Panc1 (cell line): ENCODE measurements around the gene FLT3.
"Not testable (repeated sequence)": the region's sequence is repeated elsewhere in the genome, so short reads cannot be mapped to it uniquely, and the experiment has no call there.

Experiments
- POLR2AphosphoS5 ChIP-seq: IDR thresholded peaks from 2 replicates; pipeline ENCODE4 v1.6.1; 2012; ENCODE audit warnings: mild to moderate bottlenecking, low read depth, low read length, moderate library complexity
- SIN3A ChIP-seq: IDR thresholded peaks from 2 replicates; pipeline ENCODE4 v1.6.1; 2012; ENCODE audit warnings: low read depth, mild to moderate bottlenecking, low read length, moderate library complexity, borderline replicate concordance; ENCODE audit not compliant: insufficient read depth
- TF ChIP-seq, protein P1 (sequence below): fragments of 450-650 bp; IDR thresholded peaks from 2 replicates; pipeline ENCODE4 v1.5.1; 2017; ENCODE audit warnings: mild to moderate bottlenecking
- TF ChIP-seq, protein P2 (sequence below), 2 experiments: IDR thresholded peaks; 2 replicates each; pipeline ENCODE4 v1.6.1; 2011 to 2012; ENCODE audit warnings: low read depth in 2 of 2, control low read depth in 1 of 2, low read length in 1 of 2, mild to moderate bottlenecking in 1 of 2, moderate library complexity in 1 of 2; ENCODE audit not compliant: insufficient read depth in 1 of 2

DNA sequence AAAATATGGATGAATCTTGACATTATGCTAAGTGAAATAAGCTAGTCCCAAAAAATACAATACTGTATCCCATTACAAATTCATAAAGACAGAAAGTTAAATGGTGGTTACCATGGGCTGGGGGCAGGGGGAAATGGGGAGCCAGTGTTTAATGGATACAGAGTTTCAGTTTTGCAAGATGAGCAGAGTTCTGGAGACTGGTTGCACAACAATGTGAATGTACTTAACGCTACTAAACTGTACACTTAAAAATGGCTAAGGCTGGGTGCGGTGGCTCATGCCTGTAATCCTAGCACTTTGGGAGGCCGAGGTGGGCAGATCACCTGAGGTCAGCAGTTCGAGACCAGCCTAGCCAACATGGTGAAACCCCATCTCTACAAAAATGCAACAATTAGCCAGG is 1.5 kb upstream of the FLT3 start:
- TF ChIP-seq, protein P1, sequence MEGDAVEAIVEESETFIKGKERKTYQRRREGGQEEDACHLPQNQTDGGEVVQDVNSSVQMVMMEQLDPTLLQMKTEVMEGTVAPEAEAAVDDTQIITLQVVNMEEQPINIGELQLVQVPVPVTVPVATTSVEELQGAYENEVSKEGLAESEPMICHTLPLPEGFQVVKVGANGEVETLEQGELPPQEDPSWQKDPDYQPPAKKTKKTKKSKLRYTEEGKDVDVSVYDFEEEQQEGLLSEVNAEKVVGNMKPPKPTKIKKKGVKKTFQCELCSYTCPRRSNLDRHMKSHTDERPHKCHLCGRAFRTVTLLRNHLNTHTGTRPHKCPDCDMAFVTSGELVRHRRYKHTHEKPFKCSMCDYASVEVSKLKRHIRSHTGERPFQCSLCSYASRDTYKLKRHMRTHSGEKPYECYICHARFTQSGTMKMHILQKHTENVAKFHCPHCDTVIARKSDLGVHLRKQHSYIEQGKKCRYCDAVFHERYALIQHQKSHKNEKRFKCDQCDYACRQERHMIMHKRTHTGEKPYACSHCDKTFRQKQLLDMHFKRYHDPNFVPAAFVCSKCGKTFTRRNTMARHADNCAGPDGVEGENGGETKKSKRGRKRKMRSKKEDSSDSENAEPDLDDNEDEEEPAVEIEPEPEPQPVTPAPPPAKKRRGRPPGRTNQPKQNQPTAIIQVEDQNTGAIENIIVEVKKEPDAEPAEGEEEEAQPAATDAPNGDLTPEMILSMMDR = not testable (repeated sequence)
- not testable (repeated sequence) for TF ChIP-seq SIN3A, POLR2AphosphoS5
- TF ChIP-seq, protein P2, sequence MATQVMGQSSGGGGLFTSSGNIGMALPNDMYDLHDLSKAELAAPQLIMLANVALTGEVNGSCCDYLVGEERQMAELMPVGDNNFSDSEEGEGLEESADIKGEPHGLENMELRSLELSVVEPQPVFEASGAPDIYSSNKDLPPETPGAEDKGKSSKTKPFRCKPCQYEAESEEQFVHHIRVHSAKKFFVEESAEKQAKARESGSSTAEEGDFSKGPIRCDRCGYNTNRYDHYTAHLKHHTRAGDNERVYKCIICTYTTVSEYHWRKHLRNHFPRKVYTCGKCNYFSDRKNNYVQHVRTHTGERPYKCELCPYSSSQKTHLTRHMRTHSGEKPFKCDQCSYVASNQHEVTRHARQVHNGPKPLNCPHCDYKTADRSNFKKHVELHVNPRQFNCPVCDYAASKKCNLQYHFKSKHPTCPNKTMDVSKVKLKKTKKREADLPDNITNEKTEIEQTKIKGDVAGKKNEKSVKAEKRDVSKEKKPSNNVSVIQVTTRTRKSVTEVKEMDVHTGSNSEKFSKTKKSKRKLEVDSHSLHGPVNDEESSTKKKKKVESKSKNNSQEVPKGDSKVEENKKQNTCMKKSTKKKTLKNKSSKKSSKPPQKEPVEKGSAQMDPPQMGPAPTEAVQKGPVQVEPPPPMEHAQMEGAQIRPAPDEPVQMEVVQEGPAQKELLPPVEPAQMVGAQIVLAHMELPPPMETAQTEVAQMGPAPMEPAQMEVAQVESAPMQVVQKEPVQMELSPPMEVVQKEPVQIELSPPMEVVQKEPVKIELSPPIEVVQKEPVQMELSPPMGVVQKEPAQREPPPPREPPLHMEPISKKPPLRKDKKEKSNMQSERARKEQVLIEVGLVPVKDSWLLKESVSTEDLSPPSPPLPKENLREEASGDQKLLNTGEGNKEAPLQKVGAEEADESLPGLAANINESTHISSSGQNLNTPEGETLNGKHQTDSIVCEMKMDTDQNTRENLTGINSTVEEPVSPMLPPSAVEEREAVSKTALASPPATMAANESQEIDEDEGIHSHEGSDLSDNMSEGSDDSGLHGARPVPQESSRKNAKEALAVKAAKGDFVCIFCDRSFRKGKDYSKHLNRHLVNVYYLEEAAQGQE (IDR thresholded peaks at IDR 0.05; ENCODE audit: insufficient read depth in 1 of 2, low read depth in 2 of 2, low read length in 1 of 2) = not testable (repeated sequence)
